Measurements from ENCODE around the gene KIRREL3.

Gene KIRREL3

DNA sequence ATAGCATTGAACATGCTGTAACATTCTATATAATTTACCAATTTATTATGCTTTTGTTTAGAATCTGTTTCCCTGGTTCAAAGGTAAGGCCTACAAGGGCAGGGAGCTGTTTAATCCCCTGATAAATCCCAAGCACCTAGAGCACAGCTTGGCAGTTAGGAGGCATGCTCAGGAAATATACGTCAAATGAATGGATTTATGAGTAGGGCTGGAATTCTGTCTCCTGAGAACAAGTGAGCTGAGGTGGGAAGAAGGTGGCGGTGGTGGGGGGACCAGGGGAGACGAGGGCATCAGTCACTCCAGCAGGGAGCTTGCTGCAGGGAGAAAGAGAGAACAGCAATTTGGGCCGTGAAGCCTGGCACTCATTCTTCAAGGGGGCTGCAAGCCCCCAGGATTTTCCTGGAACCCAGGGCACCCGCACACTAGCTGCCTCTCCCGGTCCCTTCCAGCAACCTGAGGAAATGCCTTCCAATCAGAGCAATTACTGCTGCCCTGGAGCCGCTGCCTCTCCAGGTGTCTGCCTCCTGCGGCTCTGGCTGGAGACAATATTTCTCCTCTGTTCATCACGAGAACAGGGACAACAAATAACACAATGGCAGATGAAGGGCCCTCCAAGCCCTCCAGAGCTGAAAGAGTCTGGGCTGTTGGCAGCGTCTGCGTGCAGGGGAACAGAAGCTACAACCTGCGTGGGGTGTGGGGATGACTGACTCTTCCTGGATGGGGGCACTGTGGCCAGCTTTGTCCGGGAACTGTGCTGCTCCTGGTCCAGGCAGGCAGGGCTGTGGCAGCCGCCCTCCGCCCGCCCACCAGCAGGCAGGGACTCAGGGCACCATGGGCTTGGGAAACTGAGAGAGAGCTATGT is 411.7 kb downstream of the KIRREL3 start:
- DNase-seq (ENCODE audit: low read depth) = no peak
- H3K4me3 ChIP-seq (ENCODE audit: control insufficient read depth, low read depth, low read length) = no peak overlapping the region
- TF ChIP-seq, protein P1, sequence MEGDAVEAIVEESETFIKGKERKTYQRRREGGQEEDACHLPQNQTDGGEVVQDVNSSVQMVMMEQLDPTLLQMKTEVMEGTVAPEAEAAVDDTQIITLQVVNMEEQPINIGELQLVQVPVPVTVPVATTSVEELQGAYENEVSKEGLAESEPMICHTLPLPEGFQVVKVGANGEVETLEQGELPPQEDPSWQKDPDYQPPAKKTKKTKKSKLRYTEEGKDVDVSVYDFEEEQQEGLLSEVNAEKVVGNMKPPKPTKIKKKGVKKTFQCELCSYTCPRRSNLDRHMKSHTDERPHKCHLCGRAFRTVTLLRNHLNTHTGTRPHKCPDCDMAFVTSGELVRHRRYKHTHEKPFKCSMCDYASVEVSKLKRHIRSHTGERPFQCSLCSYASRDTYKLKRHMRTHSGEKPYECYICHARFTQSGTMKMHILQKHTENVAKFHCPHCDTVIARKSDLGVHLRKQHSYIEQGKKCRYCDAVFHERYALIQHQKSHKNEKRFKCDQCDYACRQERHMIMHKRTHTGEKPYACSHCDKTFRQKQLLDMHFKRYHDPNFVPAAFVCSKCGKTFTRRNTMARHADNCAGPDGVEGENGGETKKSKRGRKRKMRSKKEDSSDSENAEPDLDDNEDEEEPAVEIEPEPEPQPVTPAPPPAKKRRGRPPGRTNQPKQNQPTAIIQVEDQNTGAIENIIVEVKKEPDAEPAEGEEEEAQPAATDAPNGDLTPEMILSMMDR (conservative IDR thresholded peaks at IDR 0.05; ENCODE audit: control insufficient read depth, insufficient read depth, low read depth, low read length) = no peak

DNA sequence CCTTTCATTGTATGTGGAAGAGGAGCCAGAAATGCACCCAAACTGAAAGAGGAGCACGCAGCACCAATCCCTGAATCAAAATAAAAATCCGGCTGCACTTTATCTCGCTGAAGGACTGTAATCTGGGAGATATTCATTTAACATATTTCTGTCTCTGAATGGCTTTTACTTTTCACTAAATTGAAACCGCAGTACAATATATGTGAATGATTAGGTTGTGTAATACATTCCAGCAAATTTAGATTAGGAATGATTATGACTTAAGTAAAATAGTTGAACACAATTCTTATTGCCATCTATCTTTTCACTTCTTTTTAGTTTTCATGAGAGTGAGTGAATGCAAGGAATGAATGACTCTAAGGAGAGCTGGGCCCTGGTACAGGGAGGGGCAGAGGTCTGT is 413.0 kb downstream of the KIRREL3 start:
- no peak overlapping the region for H3K4me3 ChIP-seq (ENCODE audit: control insufficient read depth, low read depth, low read length)
- no peak for DNase-seq (ENCODE audit: low read depth)
- TF ChIP-seq, protein P1 (conservative IDR thresholded peaks at IDR 0.05; ENCODE audit: control insufficient read depth, insufficient read depth, low read depth, low read length) = no peak

GRCh38 chr11:126585774-126586491 is 414.6 kb downstream of the KIRREL3 start:
- TF ChIP-seq, protein P1 (conservative IDR thresholded peaks at IDR 0.05; ENCODE audit: control insufficient read depth, insufficient read depth, low read depth, low read length) = no peak
- H3K4me3 ChIP-seq (ENCODE audit: control insufficient read depth, low read depth, low read length) = no peak overlapping the region
- peak; percentile 97 for DNase-seq (ENCODE audit: low read depth)

DNA sequence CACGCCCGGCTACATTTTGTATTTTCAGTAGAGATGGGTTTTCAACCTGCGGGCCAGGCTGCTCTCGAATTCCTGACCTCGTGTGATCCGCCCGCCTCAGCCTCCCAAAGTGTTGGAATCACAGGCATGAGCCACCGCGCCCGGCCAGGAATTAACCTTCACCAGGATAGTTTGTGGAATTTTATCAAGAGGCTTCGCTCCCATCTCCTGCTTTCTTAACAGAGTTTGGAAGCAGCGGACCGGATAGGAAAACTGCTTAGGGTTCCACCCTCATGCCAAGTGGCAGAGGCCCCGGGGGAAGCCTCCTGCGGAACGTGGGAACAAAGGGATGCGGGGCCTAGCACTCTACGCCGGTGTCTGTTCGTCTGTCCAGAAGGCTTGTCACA is 415.2 kb downstream of the KIRREL3 start:
- no peak overlapping the region for H3K4me3 ChIP-seq (ENCODE audit: control insufficient read depth, low read depth, low read length)
- DNase-seq (ENCODE audit: low read depth) = no peak
- TF ChIP-seq, protein P1 (conservative IDR thresholded peaks at IDR 0.05; ENCODE audit: control insufficient read depth, insufficient read depth, low read depth, low read length) = no peak

DNA sequence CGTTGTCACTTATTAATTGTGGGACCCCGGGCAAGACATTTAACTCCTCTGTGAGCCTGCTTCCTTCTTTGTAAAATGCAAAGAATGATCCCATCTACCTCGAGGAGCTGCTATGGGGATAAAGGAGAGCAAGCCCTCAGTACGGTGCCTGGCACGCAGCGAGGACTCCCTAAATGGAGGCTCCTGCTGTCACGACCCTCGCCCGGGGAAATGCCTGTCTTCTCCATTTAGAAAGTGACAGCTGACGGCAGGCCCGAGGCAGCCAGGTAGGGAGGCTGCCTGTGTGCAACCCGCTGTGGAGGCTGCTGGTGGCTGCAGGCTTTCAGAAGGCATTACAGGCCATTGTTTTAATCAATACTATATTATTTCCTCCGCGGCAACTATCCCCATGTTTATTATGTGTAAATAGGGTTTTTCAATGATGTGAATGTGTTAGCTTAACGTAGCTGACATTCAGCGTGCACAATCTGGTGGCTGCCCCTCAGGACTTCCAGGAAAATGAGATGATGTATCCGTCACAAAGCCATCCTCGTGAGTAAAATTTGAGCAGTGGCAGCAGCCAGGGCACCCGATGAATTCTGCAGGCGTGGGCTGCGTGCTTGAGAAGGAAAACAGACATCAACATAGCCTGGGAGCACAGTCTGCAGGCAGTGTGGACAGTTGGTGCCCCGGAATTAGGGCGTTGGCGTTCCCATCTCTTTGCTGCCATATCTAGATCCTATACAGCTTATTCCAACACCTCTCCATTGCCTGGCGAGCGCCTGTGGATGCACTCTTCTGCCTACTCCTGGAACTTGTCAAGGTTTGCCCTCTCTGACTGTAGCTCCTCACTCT is 416.8 kb downstream of the KIRREL3 start:
- H3K4me3 ChIP-seq (ENCODE audit: control insufficient read depth, low read depth, low read length) = no peak overlapping the region
- DNase-seq (ENCODE audit: low read depth) = no peak
- TF ChIP-seq, protein P1 (conservative IDR thresholded peaks at IDR 0.05; ENCODE audit: control insufficient read depth, insufficient read depth, low read depth, low read length) = no peak

DNA sequence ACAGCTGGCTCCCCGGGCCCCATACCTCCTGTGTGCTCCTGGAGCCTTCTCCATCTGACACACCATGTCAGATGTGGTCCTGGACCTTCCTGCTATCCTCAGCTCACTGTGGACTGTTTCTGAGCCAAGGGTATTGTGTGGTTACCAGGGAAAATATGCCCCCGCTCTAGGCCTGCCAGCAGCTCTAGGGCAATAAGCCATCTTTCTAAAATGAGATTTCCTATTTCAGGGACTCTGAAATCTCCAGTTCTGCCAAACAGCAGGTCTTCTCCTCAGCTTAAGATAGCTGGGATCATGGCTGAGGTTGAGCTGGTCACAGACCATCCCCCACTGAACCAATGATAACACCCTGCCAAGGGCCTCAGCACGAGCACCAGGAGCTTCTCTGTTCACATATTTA is 417.5 kb downstream of the KIRREL3 start:
- TF ChIP-seq, protein P1 (conservative IDR thresholded peaks at IDR 0.05; ENCODE audit: control insufficient read depth, insufficient read depth, low read depth, low read length) = no peak
- H3K4me3 ChIP-seq (ENCODE audit: control insufficient read depth, low read depth, low read length) = no peak overlapping the region
- no peak for DNase-seq (ENCODE audit: low read depth)
